Hematopoietic multipotent progenitor cell treated with erythropoietin and hydrocortisone succinate and interleukin-3 and kit ligand, for 15 days (in vitro differentiated cells): ENCODE results near the gene PPEF2.
"Not testable (repeated sequence)": the region's sequence is repeated elsewhere in the genome, so short reads cannot be mapped to it uniquely, and the experiment has no call there.

Experiments
- DNase-seq: peaks from one replicate; pipeline ENCODE4 v3.0.0-alpha.2; 2015; ENCODE audit warnings: low spot score

The PPEF2 gene, protein sequence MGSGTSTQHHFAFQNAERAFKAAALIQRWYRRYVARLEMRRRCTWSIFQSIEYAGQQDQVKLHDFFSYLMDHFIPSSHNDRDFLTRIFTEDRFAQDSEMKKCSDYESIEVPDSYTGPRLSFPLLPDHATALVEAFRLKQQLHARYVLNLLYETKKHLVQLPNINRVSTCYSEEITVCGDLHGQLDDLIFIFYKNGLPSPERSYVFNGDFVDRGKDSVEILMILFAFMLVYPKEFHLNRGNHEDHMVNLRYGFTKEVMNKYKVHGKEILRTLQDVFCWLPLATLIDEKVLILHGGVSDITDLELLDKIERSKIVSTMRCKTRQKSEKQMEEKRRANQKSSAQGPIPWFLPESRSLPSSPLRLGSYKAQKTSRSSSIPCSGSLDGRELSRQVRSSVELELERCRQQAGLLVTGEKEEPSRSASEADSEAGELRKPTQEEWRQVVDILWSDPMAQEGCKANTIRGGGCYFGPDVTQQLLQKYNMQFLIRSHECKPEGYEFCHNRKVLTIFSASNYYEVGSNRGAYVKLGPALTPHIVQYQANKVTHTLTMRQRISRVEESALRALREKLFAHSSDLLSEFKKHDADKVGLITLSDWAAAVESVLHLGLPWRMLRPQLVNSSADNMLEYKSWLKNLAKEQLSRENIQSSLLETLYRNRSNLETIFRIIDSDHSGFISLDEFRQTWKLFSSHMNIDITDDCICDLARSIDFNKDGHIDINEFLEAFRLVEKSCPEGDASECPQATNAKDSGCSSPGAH

DNA sequence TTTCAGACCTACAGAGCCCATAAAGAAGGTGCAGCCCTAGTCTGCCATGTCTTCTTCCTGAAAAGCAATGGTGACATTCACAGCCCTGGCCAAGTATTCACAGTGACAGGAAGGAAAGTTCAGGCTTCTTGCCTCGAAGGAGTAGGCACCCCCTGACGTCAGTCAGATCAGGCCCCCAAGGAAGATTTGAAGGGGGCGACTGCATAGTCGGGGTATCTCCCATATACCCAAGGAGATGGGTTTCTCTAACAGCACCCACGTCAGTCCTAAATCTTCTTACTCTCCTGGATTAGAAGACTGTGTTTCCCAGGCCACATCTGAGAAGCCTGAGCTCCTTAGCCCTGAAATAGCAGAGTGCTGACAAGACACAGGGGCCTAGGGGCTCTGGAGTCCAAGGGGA is at the start of gene PPEF2:
PPEF2 (minus strand) TSS at position 101 of the 400 bp plus-strand sequence. CDS start 6,127 bp downstream, outside the sequence.
- DNase-seq, result no peak

DNA sequence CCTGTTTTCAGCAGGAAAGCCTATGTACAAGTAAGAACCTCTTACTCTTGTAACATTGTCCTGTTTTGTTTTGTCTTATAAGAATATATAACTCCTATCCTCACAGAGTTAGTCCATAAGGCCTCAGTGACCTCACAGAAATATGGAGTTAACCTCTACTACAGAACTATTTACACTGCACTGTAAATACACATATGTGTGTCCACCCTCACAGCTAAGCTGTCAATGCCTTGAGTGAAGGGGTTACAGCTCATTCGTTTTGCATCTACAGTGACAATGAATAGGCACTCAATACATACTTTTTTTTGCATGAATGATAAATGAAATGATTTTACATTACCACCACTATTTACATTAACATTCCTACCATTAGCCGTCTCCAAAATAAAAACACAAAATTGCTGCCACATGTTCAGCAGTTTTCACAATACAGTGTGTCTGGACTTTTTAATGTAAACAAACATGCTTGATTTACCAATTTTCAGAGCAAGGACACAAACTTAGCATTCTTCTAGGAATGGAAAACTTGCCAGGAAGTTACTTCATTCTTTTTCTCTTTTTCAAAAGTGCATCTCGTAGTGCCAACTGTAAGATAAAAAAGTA is 48.1 kb upstream of the PPEF2 start:
- no peak for DNase-seq

DNA sequence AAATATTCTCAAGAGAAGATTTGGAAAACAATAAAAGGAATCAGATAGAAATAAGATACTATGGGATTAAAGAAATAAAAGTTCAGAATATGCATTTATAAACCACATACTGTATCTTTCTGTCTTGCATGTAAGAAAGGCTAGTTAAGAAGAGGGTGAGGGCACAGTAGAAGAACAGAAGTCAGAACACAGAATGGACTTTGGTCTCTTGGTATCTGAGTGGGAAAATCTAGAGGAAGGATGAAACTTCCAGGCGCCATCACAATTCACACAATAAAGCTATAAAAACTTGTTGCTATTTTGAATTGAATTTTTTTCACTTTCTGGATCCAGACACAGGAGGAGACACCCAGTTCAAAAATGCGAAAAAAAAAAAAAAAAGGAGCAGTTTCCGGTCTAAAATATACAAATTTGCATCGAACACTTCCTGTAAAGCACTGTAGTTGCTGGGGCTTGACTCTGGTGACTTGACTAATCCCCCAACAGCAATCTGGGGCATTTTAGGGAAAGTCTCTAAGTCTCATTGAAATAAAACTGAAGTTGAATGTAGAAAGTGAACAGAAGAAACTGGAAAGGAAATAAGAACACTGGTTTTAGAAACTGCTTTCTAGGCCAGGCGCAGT is 46.7 kb upstream of the PPEF2 start:
- DNase-seq, result no peak

DNA sequence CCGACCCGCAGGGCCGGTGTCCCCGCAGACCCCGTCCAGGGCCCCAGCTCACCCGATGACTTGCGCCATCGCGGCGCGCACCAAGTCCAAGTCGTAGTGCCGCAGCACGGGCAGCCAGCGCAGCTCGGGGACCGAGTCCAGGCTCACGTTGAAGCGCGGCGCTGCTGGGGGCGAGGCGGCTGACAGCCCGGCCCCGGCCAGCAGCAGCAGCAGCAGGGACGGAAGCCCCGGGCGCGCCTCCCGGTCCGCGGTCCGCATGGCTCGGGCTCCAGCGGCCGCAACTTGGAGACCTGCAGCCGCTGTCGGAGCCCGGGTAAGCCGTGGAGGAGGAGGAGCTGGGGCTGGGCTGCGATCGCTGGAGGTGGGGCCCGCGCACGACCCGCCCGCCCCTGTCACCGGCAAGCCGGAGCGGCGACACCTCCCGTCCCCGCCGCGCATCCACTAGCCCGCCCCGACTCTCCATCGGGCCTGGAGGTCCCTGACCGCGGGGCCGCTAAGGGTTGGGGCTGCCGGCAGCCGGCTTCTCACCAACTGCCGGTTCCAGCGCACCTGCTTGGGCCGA is 38.5 kb upstream of the PPEF2 start, which contains the start of gene NAAA:
NAAA (minus strand) TSS at position 322 of the 562 bp plus-strand sequence; CDS start at position 258, 64 bp downstream.
- DNase-seq, result peak; percentile 10

DNA sequence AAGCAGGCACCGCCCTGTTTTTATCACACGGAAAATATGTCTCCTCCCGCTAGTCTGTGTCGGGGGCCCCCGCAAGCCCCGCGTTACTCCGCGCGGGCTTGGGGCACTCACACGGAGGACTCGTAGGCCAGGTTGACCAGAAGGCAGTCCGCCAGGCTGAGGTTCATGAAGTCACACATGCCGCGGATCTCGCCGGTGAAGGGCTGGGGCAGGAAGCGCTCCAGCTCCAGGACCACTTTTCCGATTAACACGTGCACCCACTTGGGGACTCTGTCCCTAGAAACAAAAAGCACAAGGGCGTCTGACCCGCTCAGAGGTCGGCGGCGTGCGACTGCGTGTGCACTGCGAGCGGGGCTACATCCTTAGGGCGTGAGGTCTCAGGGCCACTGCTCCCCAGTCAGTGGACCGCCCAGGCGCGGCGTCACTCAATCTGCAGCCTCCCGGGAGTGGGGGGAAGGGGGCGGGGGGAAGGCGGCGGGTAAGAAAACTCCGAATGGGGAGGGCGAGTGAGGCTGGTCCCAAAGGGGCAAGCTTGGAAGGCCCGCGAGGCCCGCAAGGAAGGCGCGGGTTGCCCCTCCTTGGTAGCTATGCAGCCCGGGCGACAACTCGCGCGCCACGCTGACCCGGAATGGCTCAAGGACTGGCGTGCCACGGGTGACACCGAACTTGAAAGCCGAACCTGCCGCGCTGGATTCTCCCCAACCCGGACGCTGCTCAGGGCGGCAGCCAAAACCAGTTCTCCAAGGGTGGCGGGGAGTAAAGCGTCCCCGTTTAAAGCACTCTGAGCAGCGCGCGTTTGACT is 37.8 kb upstream of the PPEF2 start:
- DNase-seq, result no peak

DNA sequence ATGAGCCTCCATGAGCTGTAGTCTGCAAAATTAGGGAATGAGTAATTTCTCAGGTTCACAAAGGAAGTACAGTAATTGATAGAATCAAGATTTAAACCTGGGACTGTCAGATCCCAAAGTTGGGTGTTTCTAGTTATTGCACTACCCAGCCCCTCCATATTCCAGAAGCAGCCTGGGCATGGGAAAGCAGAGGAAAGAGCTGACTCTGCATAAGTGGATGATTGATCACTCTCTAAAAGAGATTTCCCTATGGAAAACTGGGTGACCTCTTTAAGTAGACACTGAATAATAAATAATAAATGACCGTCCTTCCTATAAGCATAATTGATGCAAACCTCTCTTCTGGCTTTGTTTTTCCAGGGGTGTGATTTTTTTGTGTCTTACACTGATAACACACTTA is 33.4 kb upstream of the PPEF2 start:
- no peak for DNase-seq

DNA sequence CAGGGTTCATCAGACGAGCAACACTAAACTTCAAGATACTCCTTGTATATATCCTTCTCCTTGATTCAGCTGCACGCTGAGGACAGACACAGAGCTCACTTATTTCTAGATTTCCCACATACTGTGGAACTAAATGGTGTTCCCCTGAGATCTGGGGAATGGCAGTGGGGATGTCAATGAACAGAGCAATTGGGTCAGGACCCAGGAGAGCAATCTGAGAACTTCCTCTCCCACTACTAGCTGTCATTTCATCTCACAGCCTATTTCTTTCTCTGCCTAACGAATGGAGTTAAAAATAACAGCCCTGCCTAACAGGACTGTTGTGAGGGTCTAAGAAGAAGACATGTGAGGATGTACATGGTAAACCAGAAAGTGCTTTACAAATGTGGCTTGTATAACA is 27.9 kb upstream of the PPEF2 start:
- DNase-seq, result no peak

DNA sequence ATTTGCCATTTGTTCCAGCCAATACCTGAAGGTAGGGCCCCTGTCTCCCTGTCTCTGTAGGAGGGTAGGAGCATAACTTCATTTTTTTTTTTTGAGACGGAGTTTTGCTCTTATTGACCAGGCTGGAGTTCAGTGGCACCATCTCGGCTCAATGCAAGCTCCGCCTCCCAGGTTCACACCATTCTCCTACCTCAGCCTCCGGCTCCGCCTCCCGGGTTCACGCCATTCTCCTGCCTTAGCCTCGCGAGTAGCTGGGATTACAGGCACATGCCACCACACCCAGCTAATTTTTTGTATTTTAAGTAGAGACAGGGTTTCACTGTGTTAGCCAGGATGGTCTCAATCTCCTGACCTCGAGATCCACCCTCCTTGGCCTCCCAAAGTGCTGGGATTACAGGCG is 22.7 kb upstream of the PPEF2 start:
- DNase-seq, result not testable (repeated sequence)

DNA sequence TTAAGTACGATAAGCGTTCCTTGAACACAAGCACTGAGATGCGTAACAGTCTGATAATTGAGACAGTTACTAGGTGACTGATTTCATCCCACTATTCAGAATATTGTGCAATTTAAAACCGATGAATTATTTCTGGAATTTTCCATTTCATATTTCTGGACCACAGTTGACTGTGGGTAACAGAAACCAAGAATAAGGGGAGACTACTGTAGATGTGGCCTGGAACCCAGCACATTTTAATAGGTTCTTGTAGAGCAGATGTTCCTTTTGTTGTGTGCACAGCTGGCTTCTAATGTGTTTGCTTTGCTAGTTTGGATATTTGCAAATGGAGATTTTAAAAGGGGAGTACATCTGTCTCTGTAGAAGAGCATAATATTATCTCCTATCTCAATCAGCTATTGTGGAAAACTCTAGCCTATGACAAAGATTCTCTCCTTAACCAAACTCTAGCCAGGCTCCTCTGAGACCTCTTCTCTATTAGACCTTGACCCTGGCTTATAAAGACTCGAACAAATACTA is 22.1 kb upstream of the PPEF2 start:
- DNase-seq, result no peak

DNA sequence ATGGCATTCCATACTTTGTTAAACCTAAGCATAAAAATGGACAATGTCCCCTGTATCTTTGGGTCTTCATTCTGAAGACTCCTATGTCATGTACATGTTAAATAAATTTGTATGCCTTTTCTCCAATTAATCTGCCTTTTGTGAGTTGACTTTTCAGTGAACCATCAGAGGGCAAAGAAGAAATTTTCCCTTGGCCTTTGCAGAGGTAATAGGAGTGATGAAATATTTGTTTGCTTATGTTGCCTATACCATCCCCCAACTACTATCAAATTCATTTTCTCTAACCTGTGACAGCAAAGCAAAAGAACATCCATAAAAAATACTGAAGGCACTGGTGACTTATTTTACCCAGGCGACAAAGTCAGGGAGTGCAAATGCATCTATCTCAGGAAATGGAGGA is 20.3 kb upstream of the PPEF2 start:
- no peak for DNase-seq

DNA sequence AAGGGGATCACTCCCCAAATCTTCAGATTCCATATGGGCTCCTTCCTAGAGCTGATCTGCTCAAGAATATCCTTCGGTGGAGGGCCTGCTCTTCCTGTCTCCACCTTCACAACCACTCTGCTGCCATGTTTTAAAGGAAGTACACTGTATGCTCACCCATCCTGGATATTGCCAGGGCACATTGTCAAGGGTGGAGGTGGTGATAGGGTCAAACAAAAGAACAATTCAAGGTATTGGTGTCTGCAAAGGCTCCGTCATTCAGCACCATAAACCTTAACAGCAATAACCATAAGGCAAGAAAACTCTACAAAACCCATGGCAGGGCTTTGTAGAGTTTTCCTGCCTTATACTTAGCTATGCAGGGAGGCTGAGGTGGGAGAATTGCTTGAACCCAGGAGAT is 19.7 kb upstream of the PPEF2 start:
- DNase-seq, result no peak

DNA sequence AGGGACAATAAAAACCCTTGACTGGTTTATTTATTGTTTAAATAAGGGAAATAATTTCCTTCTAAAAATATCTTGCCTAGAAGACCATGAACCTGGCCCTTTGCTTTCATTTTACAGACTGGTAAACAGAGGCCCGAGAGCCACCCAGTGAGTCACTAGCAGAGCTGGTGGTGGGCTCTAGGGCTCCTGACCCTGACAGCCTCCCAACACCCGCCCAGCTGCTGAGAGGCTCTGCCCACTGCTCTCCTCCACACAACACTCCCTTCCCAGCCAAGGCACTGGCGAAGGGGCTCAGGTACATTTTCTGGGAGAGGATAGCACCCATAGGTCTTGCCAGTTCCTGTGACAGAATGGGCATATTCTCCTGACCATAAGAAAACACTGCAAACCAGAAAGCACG is 18.1 kb upstream of the PPEF2 start:
- DNase-seq, result no peak

DNA sequence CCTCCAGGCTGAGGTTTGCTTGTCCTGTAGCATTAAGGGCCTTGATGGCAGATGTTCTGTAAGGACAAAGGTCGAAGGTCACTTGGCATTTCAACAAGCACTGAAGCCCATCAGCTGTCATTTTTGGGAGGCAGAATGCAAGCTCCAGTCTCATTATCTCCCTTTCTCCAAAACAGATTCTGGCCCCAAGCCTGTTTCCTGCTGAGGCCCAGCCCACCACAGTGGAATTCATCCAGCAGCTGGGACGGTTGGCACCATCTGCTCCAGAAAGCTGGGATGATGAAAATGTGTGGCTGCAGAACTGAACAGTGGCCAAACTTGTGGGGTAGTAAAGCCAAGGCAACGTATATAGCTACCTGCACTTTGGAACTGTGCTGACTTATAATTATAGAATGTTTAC is 17.7 kb upstream of the PPEF2 start:
- no peak for DNase-seq

DNA sequence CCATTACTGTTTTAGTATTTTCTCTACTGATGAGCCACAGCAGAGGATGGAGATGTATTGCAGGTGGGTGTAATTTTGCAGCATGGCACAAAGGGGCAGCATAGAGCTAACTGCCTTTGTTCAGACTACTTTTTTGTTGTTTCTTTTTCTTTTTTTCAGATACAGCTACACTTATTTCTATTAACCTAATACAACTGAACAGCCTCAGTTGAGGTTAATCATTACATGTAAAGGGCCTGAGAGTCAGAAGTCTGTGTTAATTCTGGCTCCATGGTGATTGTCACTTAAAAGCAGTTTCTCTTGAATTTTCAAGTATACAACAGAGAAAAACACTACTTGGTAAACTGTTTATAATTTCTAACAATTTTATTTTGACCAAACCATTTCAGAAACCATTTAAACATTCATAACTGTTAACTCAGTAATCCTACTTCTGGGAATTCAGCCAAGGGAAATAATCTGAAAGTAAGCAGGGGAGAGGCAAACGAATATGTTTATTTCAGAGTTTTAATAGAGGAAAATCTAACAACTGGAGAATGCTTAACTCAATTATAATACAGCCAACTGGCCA is 13.9 kb upstream of the PPEF2 start:
- DNase-seq, result peak; percentile 22

DNA sequence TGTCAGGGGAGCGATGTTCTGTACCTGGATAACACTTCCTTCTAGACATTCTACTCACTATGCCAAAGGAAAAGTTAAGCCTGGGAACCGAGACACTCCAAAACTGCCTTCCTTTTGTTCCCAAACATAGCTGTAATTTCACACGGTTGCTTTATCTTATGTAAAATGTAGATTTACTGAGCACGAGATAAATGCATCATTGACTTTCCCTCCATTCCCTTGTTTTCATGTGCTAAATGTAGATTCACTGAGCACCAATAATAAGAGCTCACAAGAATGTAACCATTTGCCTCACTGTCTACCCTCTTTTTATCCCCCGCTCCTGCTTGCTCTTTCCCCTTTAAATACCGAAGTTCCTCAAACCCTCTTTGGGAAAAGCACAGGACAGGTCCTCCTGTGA is 10.7 kb upstream of the PPEF2 start:
- DNase-seq, result no peak

DNA sequence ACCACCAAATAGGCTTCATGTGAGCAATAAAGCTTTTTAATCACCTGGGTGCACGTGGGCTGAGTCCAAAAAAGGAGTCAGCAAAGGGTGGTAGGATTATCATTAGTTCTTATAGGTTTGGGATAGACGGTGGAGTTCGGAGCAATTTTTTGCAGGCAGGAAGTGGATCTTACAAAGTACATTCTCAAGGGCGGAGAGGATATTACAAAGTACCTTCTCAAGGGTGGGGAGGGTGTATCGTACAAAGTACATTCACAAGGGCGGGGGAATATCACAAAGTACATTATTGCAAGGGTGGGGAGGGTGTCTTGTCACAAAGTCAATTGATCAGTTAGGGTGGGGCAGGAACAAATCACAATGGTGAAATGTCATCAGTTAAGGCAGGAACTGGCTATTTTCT is 8.6 kb upstream of the PPEF2 start:
- DNase-seq, result not testable (repeated sequence)

DNA sequence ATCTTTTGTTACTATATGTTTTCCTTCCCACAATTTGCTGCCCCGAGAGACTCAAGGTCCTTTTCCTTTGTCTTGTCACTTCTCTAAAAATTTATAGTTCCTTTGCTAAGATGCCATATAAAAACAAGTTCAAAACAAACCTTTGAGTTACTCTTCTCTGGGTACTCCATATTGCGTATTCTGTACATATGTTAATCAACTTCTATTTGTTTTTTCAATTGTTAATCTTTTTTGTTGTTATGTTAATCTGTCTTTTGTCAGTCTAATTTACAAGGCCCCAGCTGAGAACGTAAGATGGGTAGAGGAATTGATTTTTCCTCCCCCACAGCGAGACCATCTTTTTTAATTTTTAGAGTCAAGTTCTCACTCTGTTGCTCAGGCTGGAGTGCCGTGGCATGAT is 7.2 kb upstream of the PPEF2 start:
- DNase-seq, result no peak

DNA sequence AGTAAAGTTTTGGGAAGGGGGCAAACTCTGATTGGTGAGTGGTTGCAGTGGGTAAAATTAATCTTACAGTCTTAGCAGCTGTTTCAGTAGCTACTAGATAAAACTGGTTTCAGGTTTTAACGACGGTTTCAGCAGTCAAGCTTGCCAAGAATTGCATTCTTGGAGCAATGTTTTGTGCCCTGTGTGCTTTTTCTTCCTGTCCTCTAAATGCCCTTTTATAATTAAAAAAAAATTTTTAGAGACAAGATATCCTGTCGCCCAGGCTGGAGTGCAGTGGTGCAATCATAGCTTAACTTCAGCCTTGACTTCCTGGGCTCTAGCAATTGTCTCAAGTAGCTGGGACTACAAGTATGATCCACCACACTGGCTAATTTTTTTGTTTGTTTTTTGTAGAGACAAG is 6.3 kb upstream of the PPEF2 start:
- no peak for DNase-seq

DNA sequence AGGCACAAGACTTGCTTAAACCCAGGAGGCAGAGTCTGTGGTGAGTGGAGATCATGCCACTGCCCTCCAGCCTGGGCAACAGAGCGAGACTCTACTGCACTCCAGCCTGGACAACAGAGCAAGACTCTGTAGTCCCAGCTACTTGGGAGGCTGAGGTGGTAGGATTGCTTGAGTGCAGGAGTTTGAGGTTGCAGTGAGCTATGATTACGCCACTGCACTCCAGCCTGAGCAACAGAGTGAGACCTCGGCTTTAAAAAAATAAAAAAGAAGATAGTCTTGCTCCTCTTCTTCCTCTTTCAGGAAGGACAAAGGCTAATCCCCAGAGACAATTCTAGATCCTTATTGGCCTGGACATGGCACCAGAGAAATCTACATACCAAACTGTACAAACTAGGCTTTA is 5.7 kb upstream of the PPEF2 start:
- no peak for DNase-seq

DNA sequence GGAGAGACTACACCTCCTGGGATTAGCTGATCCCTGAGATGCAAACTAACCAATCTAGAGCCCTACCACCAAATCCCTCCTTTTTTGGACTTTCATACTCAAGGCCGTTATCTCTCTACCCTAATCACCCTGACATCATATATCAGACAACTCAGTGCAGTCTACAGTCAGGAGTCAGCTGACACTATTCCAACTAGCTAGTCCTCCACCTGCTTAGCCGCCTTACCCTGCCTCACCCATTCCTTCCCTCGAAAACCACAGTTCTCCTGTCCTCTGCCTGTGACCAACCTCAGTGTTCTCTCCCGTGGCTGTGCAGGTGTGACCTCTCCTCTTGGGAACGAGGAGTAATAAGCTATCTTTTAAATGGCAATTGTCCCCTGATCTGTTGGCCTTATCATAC is 1.8 kb upstream of the PPEF2 start:
- DNase-seq, result no peak

DNA sequence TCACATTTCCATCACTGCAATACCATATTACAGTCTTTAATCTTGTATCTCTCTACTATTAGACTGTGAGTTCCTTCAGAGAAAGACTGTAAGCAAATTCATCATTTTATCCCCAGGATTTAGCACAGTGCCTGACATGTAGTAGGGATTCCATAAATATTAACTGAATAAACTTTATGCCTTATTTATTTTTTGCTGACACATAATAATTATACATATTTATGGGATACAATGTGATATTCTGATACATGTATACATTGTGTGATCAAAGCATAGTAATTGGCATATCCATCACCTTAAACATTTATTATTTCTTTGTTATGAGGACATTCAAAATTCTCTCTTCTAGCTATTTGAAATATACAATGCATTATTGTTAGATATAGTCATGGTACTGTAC is 3.7 kb downstream of the PPEF2 start:
- no peak for DNase-seq
